K562 (cell line): Measurements from ENCODE around the gene MAP3K4. TPM values are rescaled to one million over a fixed set of nuclear protein-coding genes. Genes with fewer than 3 reads are reported as not detected.

Experiments
- CREM ChIP-seq: IDR thresholded peaks from 2 replicates; pipeline ENCODE4 v1.6.1; 2014; ENCODE audit warnings: antibody characterized with exemption, low read depth
- NCOR1 ChIP-seq: fragments of 450-650 bp; IDR thresholded peaks from 2 replicates; pipeline ENCODE4 v1.6.1; 2016; ENCODE audit warnings: mild to moderate bottlenecking, moderate library complexity
- RBM25 ChIP-seq: fragments of 200-400 bp; formaldehyde crosslinking; IDR thresholded peaks from 2 replicates; pipeline ENCODE4 v1.6.1; 2018; ENCODE audit warnings: low read length, low read depth, moderate library complexity; ENCODE audit not compliant: severe bottlenecking
- RCOR1 ChIP-seq, 2 experiments: IDR thresholded peaks; 2 replicates each; pipeline ENCODE4 v1.6.1; 2012; ENCODE audit warnings: low read depth in 2 of 2, low read length in 2 of 2, borderline replicate concordance in 1 of 2, improper control_type of control experiment in 1 of 2
- polyA plus RNA-seq, 8 experiments: library from polyadenylated mRNA; depleted of rRNA in 4 of 8; stranded (reverse) in 5 of 8; unstranded in 3 of 8; fragments of >200 nt; fragmentation: Nextera tagmentation in 2 of 8; fragmentation: Illumina TruSeq in 1 of 8; extraction: Ambion mirVana in 2 of 8; extraction: Trizol in 1 of 8; gene quantifications; 2 replicates each; pipeline versions ENCODE4 v1.2.1 to v1.2.3, GENCODE V29; 2011 to 2014; ENCODE audit warnings: inconsistent platforms in 1 of 8, missing spikeins in 1 of 8
- total RNA-seq, 7 experiments: library from RNA; depleted of rRNA in 6 of 7; stranded (reverse); fragments of >200 nt in 6 of 7; fragmentation: Illumina TruSeq in 2 of 7; extraction: Trizol in 2 of 7; gene quantifications; 2 replicates each; pipeline versions ENCODE4 v1.2.1 to v1.2.3, GENCODE V29; 2011 to 2021; ENCODE audit warnings: low replicate concordance in 1 of 7
- TF ChIP-seq, protein P1 (sequence below), 3 experiments: fragments of 200-800 bp in 1 of 3; fragments of 250-450 bp in 1 of 3; fragments of 450-650 bp in 1 of 3; sonication (Bioruptor Pico) in 1 of 3; sonication (Bioruptor generic) in 1 of 3; formaldehyde crosslinking in 1 of 3; IDR thresholded peaks; 2 replicates each; pipeline versions ENCODE4 v1.6.1 to v1.8.0; 2016 to 2022; ENCODE audit warnings: mild to moderate bottlenecking in 2 of 3, missing genetic modification characterization in 2 of 3, missing compliant biosample characterization in 1 of 3, moderate library complexity in 1 of 3
- TF ChIP-seq, protein P2 (sequence below): fragments of 450-650 bp; formaldehyde crosslinking; IDR thresholded peaks from 2 replicates; pipeline ENCODE4 v1.4.0; 2022; ENCODE audit warnings: missing genetic modification characterization

MAP3K4 gene
- total and polyA plus RNA-seq, 9 of the 15 experiments (the other 6 are each of a cell fraction or from before 2014, with no cell fraction given), result 21.0 to 77.2 (median 48.9) TPM

- TF ChIP-seq NCOR1, result peak; percentile 53; the same call in 1 of the 2 replicates
- peak in 1 of 2 experiments; percentile 69; a peak in 2 of 4 replicates for TF ChIP-seq RCOR1 (IDR thresholded peaks at IDR 0.05; ENCODE audit: borderline replicate concordance in 1 of 2, low read depth in 2 of 2, low read length in 2 of 2)
- TF ChIP-seq CREM, result 0 out of 2 replicates have a peak, but pooled peaks have one; percentile 21
- TF ChIP-seq, protein P1, sequence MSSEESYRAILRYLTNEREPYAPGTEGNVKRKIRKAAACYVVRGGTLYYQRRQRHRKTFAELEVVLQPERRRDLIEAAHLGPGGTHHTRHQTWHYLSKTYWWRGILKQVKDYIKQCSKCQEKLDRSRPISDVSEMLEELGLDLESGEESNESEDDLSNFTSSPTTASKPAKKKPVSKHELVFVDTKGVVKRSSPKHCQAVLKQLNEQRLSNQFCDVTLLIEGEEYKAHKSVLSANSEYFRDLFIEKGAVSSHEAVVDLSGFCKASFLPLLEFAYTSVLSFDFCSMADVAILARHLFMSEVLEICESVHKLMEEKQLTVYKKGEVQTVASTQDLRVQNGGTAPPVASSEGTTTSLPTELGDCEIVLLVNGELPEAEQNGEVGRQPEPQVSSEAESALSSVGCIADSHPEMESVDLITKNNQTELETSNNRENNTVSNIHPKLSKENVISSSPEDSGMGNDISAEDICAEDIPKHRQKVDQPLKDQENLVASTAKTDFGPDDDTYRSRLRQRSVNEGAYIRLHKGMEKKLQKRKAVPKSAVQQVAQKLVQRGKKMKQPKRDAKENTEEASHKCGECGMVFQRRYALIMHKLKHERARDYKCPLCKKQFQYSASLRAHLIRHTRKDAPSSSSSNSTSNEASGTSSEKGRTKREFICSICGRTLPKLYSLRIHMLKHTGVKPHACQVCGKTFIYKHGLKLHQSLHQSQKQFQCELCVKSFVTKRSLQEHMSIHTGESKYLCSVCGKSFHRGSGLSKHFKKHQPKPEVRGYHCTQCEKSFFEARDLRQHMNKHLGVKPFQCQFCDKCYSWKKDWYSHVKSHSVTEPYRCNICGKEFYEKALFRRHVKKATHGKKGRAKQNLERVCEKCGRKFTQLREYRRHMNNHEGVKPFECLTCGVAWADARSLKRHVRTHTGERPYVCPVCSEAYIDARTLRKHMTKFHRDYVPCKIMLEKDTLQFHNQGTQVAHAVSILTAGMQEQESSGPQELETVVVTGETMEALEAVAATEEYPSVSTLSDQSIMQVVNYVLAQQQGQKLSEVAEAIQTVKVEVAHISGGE (CRISPR knock-in tag; IDR thresholded peaks at IDR 0.05), result 0 out of 6 replicates have a peak, but pooled peaks of 1 of the 3 experiments have one; percentile 25
- peak; percentile 4 for TF ChIP-seq RBM25
- TF ChIP-seq, protein P2, sequence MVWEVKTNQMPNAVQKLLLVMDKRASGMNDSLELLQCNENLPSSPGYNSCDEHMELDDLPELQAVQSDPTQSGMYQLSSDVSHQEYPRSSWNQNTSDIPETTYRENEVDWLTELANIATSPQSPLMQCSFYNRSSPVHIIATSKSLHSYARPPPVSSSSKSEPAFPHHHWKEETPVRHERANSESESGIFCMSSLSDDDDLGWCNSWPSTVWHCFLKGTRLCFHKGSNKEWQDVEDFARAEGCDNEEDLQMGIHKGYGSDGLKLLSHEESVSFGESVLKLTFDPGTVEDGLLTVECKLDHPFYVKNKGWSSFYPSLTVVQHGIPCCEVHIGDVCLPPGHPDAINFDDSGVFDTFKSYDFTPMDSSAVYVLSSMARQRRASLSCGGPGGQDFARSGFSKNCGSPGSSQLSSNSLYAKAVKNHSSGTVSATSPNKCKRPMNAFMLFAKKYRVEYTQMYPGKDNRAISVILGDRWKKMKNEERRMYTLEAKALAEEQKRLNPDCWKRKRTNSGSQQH, result no peak
- TF ChIP-seq, all 486 proteins: peak for 24
Measured at GRCh38 chr6:160955508-160956295, 35.9 kb upstream of the MAP3K4 start (continued).
